GM12891 (cell line): ENCODE results near the gene HOXC5.

Experiments used
- PAX5 ChIP-seq: IDR thresholded peaks from 2 replicates; pipeline ENCODE4 v1.6.1; 2011; ENCODE audit warnings: low read length, moderate library complexity, mild to moderate bottlenecking; ENCODE audit not compliant: insufficient read depth, severe bottlenecking
- POLR2A ChIP-seq: IDR thresholded peaks from 2 replicates; pipeline ENCODE4 v1.6.1; 2011; ENCODE audit warnings: low read depth, low read length, control low read depth
- POLR2AphosphoS5 ChIP-seq: IDR thresholded peaks from 2 replicates; pipeline ENCODE4 v1.6.1; 2011; ENCODE audit warnings: low read depth, low read length, control low read depth
- SPI1 ChIP-seq: IDR thresholded peaks from 2 replicates; pipeline ENCODE4 v1.6.1; 2011; ENCODE audit warnings: low read depth, low read length, control low read depth
- TAF1 ChIP-seq: IDR thresholded peaks from 2 replicates; pipeline ENCODE4 v1.6.1; 2011; ENCODE audit warnings: low read depth, low read length, control low read depth

DNA sequence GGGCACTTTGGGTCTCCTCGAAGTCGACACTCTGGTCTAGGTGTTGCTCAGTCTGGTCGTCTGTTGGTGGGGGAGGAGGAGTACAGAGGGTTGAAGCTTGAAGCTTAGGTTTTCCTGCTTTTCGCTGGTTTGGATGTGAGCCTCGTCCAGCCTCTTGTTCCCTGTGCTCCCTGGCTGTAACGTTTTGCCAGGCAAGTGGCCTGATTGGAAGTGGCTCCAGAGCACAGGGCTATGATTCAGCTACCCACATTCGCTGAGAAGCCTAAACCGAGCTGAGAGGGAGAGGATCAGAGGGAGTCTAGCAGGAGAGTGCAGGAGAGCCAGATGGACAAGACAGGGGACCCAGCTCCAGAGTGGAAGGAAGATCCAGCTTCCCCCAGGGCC lies 41.8 kb upstream of the HOXC5 start:
- no peak for TF ChIP-seq SPI1
- no peak for TF ChIP-seq POLR2AphosphoS5
- TF ChIP-seq POLR2A = no peak
- no peak for TF ChIP-seq TAF1
- no peak for TF ChIP-seq PAX5
